GM19238 (cell line): ENCODE measurements around the gene INTS6.

Experiments used
- DNase-seq: peaks from one replicate; pipeline ENCODE4 v3.0.0; 2011; ENCODE audit warnings: low spot score; ENCODE audit not compliant: insufficient read length

The INTS6 gene

DNA sequence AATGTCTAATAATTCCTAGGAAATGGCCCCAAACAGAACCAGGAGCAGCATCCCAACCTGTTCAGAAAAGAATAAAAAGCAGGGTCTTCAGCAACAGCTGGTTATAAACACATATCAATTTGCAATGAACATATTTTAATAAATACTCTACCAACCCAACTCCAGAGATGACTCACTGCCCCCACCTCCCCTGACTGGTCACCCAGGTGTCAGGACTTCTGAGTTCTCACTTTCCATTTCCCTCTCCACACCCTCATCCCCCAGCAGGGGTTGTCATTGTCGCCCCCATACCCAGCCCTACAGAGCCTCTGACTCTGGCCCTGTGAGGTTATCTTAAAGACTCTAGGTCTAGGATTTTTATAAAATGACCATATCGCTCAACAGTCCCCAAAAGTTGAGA is 106.4 kb downstream of the INTS6 start:
- no peak for DNase-seq

DNA sequence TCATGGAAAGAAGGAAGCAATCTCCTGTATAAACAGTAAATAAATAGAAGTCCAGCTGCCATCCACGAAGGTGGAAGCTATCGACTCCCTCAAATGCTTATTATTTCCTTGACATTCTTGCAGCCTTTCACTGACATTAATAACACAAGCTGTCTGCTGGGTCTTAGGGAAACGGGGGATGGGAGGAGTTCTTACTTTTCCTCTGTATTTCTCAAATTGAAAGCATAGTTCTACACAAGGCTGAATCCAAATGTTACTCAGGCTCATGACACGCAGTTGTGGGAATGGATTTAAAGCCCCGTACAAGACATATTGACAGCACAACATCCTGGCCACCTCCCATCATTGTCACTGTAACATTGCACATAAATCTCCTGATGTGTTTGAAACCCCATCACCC is 109.4 kb downstream of the INTS6 start:
- DNase-seq = no peak

DNA sequence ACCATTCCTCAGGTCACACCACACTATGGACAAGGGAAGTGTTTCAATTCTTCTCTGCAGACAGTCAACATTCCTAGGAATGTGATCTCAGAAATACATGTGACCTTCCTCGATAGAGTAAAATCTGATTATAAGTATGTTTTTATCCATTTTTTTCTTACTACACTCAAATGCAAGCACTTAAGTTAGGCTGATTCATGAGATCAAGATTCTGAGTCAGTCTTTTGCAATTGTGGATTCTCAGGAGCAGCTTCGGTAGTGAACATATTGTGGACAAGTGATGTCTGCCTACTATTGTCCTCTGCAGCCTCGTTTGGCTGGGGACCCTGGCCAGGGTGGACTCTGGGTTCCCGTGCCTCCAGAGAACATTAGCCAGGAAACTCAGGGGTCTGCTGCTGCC is 110.1 kb downstream of the INTS6 start:
- DNase-seq = no peak

DNA sequence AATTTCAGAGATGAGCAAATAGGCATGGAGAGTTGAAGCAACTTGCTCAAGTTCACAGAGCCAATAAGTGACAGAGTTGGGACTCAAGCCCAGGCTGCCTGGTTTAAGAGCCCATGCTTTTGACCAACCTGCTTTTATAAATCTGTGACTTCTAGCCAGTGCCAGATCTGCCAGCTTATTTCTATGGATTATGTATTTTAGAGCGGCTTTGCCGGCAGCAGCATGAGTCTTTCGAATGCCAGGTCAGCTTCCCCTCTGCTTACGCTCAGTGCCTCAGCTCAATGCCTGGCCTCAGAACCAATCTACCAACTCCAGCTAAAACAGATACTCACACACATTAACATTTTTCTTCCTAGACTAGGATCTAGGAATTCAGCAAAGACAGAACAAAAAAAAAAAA is 111.0 kb downstream of the INTS6 start:
- no peak for DNase-seq

DNA sequence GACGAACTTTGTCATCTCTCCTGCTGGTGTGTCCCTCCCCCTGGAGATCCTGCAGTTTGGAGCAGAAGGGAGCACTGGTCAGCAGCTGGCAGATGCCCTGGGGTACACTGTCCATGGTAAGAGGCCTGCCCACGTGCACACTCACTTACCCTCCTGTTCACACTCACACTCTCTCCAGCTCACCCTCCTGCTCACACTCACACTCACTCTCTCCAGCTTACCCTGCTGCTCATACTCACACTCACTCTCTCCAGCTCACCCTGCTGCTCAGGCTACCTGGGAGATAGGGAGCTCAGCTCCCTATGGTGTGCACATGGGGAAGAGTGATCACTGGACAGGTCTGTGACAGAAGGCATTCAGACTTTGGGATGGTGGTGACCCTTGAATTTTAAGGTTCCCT is 111.6 kb downstream of the INTS6 start:
- no peak for DNase-seq

- no peak for DNase-seq
Measured at GRCh38 chr13:51339952-51340732, 112.7 kb downstream of the INTS6 start.

DNA sequence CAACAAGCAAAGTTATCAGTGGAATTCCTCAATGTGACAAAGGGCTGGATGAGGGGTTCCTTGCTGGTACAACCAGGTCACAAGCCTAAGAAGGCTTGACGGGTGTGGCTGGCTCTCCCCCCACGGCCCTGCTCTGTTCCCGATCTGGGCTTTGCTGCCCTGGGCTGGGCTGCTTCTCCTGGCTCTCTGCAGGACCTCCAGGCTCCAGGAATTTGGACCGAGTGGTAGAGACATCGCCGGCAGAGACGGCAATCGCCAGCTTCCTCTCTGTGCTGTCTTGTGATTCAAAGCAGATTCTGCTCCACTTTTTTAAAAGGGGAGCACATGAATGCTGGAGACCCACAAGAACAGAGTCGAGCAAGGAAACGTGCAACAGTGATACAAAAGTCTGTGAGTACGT is 113.5 kb downstream of the INTS6 start, which contains the start of gene SERPINE3:
SERPINE3 (plus strand) TSS at position 338 of the 400 bp plus-strand sequence. CDS start 1,401 bp downstream, outside the sequence.
- no peak for DNase-seq

GRCh38 chr13:51336746-51337145 is 116.1 kb downstream of the INTS6 start:
- no peak for DNase-seq

- no peak for DNase-seq
Measured at GRCh38 chr13:51333826-51334225, 119.0 kb downstream of the INTS6 start.

DNA sequence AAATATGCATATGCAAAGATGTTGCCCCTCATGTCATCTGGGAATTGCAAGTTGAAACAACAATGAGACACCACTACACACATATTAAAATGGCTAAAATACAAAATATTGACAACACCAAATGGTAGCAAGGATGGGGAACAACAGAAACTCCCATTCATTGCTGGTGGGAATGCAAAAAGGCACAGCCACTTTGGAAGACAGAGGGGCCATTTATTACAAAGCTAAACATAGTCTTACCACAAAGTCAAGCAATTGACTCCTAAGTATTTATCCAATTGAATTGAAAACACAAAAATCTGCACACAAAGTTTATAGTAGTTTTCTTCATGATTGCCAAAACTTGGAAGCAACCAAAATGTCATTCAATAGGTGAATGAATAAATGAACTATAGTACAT is 119.4 kb downstream of the INTS6 start:
- DNase-seq = no peak

DNA sequence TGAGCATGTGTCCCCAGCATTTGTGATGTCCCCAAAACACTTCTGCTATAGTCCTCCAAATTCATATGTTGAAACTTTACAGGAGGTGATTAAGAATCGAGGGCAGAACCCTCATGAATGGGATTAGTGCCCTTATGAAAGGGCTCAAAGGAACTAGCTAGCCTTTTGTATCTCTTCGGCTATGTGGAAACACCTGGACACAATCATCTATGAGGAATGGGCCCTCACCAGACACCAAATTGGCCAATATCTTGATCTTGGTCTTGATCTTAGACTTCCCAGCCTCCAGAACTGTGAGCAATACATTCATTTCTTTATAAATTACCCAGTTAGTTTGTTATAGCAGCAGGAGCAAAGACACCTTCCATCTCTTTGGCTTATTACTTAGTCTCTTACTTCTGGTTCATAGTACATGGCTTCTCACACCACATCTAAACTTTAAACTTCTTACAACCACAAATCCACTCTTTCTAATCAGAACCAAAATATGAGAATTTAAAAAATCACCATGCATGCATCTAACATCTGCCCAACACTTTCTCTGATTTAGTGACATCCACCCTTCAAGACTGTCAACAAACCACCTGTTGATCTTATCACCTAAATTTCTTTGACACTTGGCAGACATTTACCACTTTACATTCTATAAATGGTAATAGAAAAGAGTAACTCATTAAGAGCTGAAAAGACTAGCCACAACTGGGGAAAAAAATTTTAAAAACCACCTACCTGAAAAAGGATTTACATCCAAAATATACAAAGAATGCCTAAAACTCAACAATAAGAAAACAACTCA is 120.1 kb downstream of the INTS6 start:
- DNase-seq = no peak

- DNase-seq = no peak
Measured at GRCh38 chr13:51331354-51331861, 121.4 kb downstream of the INTS6 start.

- no peak for DNase-seq
Measured at GRCh38 chr13:51330791-51331190, 122.0 kb downstream of the INTS6 start.

- DNase-seq = no peak
Measured at GRCh38 chr13:51329606-51330005, 123.2 kb downstream of the INTS6 start.

DNA sequence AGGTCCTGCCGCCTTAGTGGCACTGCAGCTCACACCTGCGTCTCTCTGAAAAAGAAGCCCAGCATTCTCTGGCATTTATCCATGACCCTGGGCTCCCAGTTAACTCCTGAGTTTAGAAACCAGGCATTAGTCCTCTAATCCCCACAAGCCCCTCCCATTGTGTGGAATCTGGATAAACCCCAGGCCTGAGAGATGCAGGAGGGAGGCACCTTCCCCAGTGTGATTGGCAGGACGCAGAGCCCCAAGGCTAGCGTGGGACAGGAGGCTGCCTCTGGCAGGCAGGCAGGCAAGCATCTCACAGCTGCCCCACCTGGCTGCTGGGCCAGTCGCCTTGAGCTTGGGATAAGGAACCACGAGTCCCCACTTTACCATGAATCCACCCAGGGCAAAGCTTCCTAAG is 124.3 kb downstream of the INTS6 start:
- no peak for DNase-seq

- no peak for DNase-seq
Measured at GRCh38 chr13:51327961-51328360, 124.9 kb downstream of the INTS6 start.

- DNase-seq = no peak
Measured at GRCh38 chr13:51326777-51327176, 126.1 kb downstream of the INTS6 start.

DNA sequence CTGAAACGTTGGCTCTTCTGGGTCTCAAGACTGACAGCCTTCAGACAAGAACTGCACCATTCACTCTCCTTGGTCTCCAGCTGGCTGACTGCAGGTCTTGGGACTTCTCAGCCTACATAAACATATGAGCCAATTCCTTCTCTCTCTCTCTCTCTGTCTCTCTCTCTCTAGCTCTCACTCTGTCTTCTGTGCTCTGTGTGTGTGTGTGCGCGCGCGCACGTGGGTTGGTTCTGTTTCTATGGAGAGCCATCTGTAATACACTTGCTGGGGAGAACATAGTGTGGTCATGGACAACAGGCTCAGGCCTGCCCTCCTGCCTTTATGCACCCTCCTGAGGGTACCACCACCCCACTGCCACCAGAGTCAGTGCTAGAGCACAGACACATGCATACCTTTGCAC is 127.0 kb downstream of the INTS6 start:
- DNase-seq = no peak

- no peak for DNase-seq
Measured at GRCh38 chr13:51324714-51325420, 128.0 kb downstream of the INTS6 start.

DNA sequence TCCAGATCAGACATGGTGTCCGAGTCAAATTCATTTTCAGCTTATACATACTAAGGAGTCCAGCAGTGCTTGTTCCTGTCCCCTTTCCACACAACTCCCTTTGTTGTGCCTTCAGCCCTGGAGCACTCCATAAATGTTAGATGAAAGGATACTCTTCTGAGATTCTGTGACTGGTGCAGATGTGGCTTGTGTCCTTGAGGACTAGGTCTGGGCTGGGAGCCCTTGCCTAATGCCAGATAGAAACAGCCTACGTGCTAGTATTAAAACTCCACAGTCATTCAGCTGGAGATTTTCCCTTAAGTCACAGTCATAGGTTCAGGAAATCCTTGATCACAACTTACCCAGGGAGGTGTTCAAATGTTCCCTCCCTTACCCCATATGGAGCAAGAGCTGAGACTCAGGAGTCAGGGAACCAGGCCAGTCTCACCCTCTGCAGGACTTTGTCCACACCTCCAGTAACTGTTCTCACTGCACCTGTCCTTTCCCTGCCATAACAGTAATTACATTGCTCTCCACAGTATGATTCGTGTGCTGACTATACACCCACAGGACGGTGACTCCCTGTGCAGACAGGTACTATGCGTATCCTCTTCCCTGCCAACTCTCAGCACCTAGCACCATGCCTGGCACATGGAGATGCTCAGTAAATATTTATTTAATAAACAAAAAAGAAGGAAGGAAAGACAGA is 128.9 kb downstream of the INTS6 start:
- DNase-seq = no peak

- DNase-seq = no peak
Measured at GRCh38 chr13:51322826-51323225, 130.0 kb downstream of the INTS6 start.
